GM12891 (cell line): Measurements from ENCODE around the gene LINC00237.

Experiments used
- POLR2A ChIP-seq: IDR thresholded peaks from 2 replicates; pipeline ENCODE4 v1.6.1; 2011; ENCODE audit warnings: low read depth, low read length, control low read depth
- POLR2AphosphoS5 ChIP-seq: IDR thresholded peaks from 2 replicates; pipeline ENCODE4 v1.6.1; 2011; ENCODE audit warnings: low read depth, low read length, control low read depth
- TAF1 ChIP-seq: IDR thresholded peaks from 2 replicates; pipeline ENCODE4 v1.6.1; 2011; ENCODE audit warnings: low read depth, low read length, control low read depth

DNA sequence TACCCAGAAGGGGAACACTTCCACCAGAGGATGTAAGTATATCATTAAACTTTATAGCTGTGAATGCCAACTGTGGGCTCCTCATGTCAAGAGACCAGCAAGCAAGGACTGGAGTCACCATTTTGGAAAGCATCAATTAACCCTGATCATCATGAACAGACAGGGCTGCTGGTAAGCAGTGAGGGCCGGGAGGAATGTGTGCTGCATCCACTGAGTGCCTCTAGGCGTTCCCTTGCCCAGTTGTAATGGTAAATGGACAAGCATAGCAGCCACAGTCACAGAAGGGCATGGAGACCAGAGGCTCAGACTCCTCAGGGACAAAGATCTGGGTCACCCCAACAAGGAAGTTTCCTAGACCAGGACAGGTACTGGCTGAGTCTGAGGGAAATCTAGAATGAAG is 23.6 kb downstream of the LINC00237 start:
- no peak for TF ChIP-seq POLR2A
- TF ChIP-seq POLR2AphosphoS5: no peak
- TF ChIP-seq TAF1: no peak
